HG03442 (cell line): ENCODE measurements around the gene DAAM2.

Experiments
- ATAC-seq: cut with Tn5 transposase; IDR thresholded peaks from one replicate; pipeline ENCODE4 v1.9.1; 2021; ENCODE audit warnings: mild to moderate bottlenecking, moderate library complexity; ENCODE audit not compliant: unreplicated experiment

Gene DAAM2

DNA sequence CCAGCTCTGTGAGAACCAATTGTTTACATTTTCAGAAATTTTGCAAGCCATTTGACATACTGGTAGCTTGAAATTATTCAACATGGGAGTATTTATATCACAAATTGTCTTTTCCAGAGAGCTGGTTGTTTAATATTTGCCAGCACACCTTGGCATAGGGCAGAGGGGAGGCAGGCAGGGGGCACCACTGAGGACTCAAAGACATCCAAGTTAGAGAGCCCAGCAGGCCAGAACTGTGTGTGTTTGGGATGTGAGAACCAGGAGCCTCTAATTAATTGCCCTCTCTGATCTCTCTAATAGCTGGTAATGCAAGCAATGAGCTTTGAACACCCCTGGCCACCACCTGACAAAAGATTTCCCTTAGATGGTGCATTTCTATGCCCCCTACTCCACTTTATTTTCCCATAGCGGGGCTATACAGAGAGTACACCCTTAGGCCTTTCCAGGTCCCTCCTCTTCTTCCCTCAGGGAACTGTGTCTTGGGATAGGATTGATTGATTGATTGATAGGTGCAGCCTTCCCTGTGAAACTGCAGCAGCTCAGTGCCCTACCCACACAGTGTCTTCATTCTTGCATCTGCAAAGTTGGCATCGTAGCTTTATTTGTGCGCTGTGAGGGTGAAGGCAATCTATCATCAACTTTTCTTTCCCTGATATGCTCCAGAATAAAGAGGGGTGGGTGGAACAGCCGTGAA, 112.9 kb downstream of the DAAM2 start:
- ATAC-seq: no peak

DNA sequence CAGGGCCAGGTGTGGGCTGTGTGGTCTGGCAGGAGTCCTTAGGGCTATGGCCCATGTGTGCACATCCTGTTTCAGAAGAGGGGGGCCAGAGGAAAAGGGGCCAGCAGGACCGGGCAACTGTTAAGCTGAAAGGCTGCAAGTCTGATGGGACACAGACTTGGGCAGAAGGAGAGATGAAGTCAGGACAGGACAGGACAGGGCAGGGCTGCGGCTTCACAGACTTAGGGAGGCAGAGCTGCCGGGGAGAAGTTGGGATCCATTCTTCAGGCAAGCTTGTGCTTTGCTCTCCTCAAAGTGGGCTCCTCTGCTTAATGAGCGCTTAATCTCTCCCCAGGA, 113.4 kb downstream of the DAAM2 start:
- no peak for ATAC-seq

DNA sequence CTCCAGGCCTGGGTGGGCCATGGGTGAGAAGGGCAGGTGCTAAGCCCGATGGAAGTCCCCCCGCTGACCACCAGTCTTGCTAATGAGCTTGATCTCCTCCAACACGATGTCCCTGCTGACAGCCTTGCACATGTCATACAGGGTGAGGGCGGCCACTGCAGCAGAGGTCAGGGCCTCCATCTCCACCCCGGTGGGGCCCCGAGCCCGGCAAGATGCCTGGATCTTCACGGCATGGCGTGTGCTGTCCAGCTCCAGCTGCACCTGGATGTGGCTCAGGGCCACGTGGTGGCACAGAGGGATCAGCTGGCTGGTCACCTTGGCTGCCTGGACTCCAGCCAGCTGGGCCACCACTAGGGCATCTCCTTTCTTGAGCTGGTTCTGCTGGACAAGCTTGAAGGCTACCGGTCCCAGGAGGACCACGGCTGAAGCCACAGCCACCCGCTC, 114.2 kb downstream of the DAAM2 start:
- no peak for ATAC-seq

DNA sequence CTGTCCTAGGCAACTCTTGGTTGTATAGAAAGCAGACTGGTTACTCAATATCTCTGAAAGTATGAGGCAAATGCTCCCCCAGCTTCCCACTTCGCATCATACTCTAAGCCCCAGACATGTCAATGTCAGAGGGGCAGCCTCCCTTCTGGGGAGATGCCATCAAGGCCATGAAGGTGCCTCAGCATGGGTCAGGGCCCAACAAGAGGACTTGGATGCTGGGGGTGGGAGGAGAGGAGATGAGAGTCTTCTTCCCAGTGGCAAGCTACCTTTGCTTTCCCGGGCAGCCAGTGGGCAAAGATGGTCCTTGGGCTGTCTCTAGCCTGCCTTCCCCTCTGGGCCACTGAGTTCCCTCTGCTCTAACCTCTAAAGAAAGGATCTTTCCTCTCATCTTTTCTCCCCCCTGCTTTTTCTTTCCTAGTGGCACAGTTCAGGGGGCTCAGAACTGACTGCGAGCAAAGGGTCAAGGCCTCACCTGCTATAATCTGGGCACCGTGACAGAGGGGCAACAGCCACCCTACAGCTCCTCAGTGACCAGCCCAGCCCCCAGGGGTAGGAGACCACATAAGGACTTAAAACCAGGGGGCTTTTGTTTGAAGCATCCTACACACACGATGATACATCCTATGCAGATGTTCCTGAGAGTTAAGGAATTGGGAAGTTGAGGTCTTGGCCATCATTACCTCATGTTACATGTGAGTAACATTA, 115.8 kb downstream of the DAAM2 start:
- no peak for ATAC-seq

DNA sequence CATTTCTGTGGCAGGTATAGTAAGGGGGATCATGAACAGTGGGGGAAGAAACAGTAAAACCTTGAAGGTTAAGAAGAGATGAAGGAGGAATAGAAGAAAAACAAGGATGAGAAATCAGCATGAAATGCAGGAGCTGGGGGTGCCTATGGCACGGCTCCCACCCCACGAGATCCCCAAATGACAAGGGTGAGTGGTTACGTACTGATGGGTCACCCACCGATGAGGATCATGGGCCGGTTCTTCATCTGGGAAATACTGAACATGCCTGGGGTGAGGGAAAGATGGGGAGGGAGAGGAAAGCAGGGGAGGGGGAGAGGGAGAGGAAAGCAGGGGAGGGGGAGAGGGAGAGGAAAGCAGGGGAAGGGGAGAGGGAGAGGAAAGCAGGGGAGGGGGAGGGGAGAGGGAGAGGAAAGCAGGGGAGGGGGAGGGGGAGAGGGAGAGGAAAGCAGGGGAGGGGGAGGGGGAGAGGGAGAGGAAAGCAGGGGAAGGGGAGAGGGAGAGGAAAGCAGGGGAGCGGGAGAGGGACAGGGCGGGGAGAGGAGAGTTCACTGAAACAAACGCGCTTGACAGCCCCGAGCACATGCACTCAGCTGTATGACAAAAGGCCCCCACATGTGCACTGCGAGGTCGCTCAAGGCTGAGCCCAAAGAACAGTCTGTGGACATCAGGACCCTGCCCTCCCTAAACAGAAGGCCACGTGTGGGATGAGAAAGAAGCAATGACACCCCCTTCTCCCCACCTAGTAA, 116.8 kb downstream of the DAAM2 start:
- ATAC-seq: no peak

DNA sequence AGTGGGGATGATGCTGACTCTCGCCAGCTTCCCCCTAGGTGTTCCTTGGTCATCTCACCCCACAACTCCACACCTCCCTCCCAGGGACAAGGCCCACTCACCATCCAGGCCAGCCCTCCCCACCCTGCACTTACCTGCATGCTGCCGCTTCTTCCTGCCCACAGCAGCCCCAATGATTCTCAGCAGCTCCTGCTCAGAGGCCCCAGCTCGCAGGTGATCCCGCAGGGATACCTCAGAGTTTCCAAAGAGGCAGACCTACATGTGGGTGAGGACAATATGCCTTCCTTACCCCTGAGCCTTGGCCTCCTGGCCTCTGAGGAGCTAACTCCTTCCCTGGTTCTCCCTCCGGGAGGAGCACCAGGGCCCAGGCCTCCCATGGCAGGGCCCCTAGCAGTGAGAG, 117.5 kb downstream of the DAAM2 start:
- no peak for ATAC-seq

DNA sequence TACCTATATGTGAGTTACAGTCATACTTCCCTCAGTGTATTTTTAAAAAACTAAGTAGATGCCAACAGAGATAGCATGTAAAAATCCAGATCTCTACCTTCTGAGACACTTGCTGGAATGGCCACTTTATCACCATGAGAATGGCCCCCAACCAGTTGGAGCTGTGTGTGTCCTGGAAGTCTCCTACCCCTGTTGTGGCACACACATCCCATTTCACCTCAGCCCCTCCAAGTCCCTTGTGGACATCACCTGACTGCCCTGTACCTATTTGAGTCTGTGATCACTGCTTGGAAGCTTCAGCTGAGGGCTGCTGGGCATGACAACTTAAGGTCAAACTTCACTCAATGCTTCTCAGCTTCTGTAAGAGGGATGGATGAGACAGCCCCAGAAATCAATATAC, 118.0 kb downstream of the DAAM2 start:
- no peak for ATAC-seq

DNA sequence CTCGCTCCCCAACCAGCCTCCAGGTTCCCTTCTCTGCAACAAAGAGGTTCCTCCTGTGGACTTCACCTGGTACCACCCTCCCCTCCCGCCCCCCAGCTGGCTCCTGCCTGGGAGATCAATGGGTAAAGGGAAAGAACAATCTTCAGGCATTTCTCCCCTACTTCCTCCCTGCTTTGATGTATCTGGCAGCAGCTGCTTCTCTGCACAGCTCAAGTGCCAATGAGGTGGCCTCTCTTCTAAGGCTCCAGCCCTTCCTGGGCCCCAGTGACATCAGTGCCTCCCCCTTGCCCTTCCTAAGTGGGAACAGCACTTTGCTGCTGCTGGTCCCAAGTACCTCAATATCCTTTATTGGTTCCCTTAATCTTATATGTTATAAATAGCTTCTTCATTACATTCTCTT, 118.6 kb downstream of the DAAM2 start:
- no peak for ATAC-seq

DNA sequence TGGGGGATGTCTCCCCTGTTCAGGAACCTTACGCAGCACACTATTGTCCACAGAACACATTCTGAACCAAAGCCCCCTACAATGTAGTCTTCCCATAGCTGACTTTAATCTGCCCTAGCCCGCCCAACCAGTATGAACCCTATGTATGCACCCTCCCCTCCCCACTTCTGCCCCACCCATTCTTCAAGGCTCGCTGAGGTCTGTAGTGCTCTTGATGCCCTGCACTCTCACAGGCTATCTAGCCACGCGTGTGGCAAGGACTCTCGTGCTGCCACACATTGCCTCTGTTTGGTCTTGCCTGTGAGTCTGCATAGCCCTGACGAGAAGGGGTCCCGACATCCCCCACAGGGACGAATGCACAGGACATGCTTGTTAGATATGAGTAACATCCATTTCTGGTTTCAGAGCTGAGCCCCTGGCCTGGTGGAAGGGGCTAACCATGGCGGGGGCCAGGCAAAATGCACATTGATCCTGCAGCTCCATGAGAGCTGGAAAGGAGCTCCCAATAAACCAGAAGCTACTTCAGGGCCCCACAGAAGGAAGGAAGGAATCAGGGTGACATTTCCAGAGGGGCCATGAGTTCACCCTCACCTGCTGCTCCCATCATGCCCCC, 119.4 kb downstream of the DAAM2 start:
- no peak for ATAC-seq

DNA sequence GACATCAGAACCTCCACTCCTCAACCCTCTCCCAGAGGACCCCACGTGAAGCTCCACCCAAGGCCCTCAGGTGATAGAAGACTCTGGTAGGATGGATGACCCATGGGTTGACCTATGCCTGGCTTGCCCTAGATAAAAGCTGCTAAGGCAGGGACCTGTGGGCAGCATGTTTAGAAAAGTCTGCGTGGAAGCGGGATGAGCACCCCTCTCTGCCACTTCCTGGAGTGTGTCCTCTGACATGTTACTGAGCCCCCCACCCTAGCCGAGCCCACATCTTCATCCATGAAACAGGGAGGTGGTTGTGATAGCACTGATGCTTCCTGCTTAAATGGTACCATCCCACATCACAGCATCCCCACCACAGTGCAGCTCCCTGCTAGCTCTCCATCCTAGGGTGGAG, 120.3 kb downstream of the DAAM2 start:
- no peak for ATAC-seq

DNA sequence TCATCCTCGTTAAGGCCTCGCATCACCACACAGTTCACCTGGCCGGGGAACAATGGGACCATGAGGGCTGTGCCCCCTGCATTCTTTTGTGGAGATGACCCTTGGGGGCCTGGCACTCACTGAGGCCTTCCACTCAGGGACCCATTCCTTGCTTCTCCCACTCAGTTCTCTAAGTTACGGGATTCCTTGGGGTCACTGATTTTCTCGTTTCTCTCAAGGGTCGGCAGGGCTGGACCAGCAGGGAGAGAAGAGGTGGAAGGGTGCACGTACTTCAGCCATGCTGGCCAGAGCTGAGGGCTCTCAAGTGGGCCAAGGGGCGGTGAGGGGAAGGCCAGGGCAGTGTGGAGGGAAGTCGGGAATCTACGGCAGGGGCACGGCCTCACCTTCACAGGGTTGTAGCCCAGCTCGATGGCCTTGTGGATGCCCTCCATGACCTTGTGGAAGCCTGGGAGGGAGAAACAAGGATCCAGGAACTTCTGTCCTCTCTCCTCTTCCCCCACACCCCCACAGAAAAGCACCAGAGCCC, 121.3 kb downstream of the DAAM2 start:
- ATAC-seq: no peak

DNA sequence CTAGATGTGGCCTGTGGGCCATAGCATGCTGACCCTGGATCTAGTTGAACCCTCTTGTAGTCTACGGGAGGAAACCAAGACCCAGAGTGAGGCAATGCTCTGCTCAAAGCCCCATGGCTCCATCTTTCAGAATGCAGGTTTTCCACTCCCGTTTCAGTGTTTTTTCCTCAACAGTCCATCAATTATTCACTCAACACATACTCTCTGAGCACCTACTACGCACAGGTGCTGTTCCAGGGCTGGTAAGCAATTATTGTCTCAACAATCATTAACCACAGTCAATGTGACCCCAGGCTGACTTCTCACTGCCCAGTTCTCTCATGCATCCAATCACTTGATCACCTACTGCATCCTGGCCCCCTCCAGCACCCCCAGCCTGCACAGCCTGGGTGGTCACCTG, 122.1 kb downstream of the DAAM2 start:
- ATAC-seq: no peak

DNA sequence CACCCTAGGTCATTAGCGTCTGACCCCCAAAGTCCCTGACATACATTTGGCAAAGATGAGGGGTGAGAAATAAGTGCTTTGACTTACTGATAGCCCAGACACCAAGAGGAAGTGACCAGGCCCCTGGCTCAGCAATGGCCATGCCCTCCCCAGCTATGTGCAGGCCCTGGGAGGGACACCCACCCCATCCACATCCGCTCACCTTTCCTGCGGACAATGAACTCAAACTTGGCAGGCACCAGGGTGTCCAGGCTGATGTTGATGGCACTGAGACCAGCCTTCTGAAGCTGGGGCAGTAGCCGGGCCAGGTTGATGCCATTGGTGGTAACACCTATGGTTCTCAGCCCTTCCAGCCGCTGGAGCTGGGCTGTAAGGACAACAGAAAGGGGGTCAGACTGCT, 123.7 kb downstream of the DAAM2 start:
- ATAC-seq: no peak

DNA sequence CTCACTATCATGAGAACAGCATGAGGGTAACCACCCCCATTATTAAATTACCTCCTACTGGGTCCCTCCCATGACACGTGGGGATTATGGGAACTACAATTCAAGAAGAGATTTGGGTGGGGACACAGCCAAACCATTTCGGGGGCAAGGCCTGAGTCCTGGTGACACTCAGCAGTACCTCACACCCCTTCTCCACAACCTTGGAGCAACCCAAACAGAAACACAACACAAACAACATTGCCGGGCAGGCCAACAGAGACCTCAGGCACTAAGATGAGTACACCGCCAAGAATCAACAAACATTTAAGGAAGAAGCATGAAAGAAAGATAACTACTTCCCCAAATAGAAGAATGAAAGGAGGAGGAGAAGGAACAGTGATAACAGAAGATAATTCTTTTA, 125.2 kb downstream of the DAAM2 start:
- no peak for ATAC-seq

DNA sequence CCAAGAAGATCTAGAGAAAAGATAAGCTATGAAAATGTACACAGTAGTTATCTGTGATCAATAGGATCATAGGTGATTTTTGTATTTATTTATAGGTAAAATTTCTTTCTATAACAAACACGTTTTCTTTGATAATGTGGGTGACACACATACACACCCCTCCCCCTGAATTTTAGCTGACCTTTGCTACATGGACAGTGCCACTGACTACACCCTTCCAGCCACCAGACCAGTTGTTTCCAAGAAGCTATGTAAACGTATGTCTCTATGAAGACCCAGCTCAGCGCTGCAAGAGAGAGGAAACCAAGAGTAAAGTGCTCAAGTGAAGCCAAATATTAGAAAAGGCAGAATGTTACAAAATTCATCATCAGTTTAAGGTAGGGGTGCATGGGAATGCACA, 125.8 kb downstream of the DAAM2 start:
- no peak for ATAC-seq

DNA sequence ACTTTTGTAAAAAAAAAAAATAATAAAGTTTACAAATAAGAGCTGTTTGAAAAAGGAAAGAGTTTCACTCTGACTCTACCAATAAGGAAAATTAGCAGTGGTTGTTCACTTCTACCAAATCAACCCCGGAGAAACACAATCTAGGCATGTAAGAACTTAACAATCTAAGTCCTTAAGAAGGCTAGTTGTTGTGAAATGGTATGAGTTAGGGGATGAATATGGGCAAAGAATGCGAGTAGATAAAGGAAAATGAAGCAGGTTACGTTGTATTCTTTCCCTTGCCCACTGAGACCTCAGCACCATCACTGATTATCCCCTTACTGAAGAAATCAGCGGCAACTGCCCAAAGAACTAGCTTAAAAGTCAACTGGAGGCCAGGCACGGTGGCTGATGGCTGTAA, 126.7 kb downstream of the DAAM2 start:
- no peak for ATAC-seq

DNA sequence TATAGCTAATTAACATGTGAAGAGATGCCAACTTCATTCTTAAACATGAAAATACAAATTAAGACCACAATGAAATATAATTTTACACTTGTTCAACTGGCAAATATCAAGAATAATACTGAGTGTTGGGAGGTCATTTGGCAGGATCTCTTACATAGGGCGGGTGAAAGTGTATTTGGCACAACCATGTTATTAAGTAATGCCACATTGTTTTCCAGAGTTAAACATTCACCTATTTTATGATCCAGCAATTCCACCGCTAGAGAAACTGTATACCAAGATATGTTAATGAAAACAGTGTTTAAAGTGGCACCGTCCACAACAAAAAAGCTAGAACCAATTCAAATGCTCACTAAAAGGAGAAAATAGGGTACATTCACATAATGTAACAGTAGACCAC, 128.0 kb downstream of the DAAM2 start:
- no peak for ATAC-seq

DNA sequence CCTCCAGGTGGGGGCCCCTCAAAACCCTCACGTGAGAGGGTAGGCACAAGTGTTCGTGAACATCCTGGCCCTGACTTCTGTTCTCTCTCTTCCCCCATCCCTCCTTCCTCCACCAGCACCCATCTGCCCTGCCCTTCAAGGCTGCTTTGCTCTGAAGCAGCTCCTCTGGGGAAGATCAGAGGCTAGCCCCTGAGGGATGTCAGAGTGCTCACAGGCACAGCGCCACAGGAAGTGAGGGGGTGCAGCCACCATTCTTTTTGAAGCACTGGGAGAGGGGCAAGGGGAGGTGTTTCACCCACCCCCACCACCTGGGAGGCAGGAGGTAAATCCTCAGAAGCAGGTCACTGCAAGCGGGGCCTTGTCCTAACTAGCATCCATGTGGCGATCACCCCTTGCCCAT, 130.6 kb downstream of the DAAM2 start:
- ATAC-seq: no peak

DNA sequence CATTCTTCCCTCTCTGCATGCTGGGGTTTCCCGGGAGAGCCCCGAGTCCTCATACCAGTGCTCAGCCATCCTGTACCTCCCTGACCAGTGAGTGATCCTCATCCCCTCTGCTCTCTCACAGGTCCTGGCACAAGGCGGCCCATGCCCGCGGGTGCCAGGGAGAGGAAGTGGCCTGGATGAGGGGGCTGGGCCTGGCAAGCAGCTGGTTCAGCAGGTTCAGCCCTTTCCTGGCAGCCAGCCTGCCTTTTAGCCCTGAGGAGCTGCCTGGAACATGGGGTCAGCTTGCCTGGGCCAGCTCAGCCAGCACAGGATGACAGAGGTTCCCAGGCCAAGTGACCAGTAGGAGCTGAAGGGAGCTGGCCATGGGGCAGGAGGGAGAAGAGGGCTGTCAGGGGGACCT, 131.2 kb downstream of the DAAM2 start:
- ATAC-seq: no peak

DNA sequence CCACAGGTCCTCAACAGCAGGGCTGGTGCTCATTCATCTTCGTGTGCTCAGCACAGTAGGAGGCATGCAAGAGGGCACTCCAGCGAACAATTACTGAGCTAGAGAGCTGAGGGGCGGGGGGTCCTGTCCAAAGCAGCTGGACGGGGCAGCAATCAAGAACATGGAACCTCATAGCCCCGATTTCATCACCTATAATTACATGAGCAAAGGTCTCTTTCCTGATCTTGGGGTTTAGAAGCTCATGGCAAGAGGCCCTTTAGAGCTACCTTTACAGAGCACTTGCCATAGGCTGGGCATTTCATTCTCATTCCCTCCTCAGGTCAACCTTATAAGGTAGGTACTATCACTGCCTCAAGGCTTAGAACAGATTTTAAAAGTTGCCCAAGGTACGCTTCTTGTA, 131.7 kb downstream of the DAAM2 start:
- ATAC-seq: no peak

DNA sequence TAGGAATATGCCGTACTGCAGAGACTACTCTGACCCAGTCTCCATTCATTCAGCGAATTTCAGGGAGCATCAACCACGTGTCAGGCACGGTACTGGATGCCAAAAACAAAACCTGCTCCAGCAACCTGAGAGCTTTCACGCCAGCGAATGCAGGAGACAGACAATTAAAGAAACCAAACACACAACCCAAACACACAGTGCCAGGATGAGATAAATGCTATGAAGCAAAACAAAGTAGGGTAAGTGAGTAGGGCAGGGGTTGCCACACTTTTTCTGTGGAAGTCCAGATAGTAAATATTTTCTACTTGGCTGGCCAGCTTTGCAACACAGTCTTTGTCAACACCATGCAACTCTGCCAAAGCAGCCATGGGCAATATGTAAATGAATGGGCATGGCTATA, 132.1 kb downstream of the DAAM2 start:
- no peak for ATAC-seq
